ENCODE measurements around the gene CENPB.

DNA sequence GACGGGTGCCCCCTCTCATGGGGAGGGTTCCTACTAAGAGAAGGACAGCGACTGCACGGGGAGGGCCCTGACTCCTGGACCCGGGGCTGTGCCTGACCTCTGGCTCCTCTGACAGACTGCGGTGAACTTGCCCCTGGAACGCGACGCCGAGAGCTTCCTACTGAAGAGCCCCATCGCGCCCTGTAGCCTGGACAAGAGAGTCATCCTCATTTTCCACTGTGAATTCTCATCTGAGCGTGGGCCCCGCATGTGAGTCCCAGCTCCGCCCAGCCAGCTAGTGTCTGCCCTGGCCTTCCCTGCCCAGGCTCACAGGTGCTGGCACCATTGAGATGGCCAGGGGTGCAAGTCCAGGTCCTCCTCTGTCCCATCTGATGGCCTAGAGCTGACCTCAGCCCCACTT, 16.7 kb upstream of the CENPB start:
- TF ChIP-seq, protein P1, sequence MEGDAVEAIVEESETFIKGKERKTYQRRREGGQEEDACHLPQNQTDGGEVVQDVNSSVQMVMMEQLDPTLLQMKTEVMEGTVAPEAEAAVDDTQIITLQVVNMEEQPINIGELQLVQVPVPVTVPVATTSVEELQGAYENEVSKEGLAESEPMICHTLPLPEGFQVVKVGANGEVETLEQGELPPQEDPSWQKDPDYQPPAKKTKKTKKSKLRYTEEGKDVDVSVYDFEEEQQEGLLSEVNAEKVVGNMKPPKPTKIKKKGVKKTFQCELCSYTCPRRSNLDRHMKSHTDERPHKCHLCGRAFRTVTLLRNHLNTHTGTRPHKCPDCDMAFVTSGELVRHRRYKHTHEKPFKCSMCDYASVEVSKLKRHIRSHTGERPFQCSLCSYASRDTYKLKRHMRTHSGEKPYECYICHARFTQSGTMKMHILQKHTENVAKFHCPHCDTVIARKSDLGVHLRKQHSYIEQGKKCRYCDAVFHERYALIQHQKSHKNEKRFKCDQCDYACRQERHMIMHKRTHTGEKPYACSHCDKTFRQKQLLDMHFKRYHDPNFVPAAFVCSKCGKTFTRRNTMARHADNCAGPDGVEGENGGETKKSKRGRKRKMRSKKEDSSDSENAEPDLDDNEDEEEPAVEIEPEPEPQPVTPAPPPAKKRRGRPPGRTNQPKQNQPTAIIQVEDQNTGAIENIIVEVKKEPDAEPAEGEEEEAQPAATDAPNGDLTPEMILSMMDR (IDR thresholded peaks at IDR 0.05), result no peak
- TF ChIP-seq POLR2A (IDR thresholded peaks at IDR 0.05), result no peak

Measured in thyroid gland (tissue), 4 donors.